HG02973 (cell line): Measurements from ENCODE around the gene TUT1.
"Not testable (repeated sequence)": the region's sequence is repeated elsewhere in the genome, so short reads cannot be mapped to it uniquely, and the experiment has no call there.

Experiments used
- ATAC-seq: cut with Tn5 transposase; IDR thresholded peaks from one replicate; pipeline ENCODE4 v1.9.1; 2021; ENCODE audit warnings: moderate library complexity; ENCODE audit not compliant: unreplicated experiment

The TUT1 gene

GRCh38 chr11:62556875-62557631, 34.3 kb downstream of the TUT1 start:
- no peak for ATAC-seq

- no peak for ATAC-seq
These were observed 35.0 kb downstream of the TUT1 start for GRCh38 chr11:62556108-62556874.

- peak; percentile 31 for ATAC-seq
These were observed 35.7 kb downstream of the TUT1 start for GRCh38 chr11:62555464-62556107.

- ATAC-seq = no peak
These were observed 36.7 kb downstream of the TUT1 start for GRCh38 chr11:62554387-62555167.

- no peak for ATAC-seq
These were observed 37.4 kb downstream of the TUT1 start for GRCh38 chr11:62553839-62554361.

GRCh38 chr11:62553080-62553838, 38.1 kb downstream of the TUT1 start:
- no peak for ATAC-seq

GRCh38 chr11:62552485-62553079, 38.7 kb downstream of the TUT1 start:
- no peak for ATAC-seq

- ATAC-seq = not testable (repeated sequence)
These were observed 40.8 kb downstream of the TUT1 start for GRCh38 chr11:62550478-62550877.

GRCh38 chr11:62548545-62549335, 42.6 kb downstream of the TUT1 start:
- ATAC-seq = no peak

GRCh38 chr11:62547691-62548281, 43.5 kb downstream of the TUT1 start:
- ATAC-seq = no peak

GRCh38 chr11:62546929-62547625, 44.2 kb downstream of the TUT1 start:
- no peak for ATAC-seq

GRCh38 chr11:62546244-62546928, 44.9 kb downstream of the TUT1 start, which contains the start of gene AHNAK:
AHNAK (minus strand) TSS chr11:62546806; CDS start chr11:62536098, 10,708 bp downstream.
- ATAC-seq = no peak

- ATAC-seq = no peak
These were observed 45.7 kb downstream of the TUT1 start for GRCh38 chr11:62545437-62546243.

GRCh38 chr11:62544581-62545436, 46.5 kb downstream of the TUT1 start:
- ATAC-seq = no peak

- no peak for ATAC-seq
These were observed 47.5 kb downstream of the TUT1 start for GRCh38 chr11:62543680-62544444.
